Measurements from ENCODE around the gene KRT10. TPM values are rescaled to one million over a fixed set of nuclear protein-coding genes. Genes with fewer than 3 reads are reported as not detected.
A peak's percentile ranks its signal among the peaks of the same experiment; 100 is the strongest.

Gene KRT10
- 10 to 100 TPM; 18.7 to 51.3 (median 36.8) TPM for polyA plus RNA-seq
- long read RNA-seq, donor 1, result 0 reads
- long read RNA-seq, donor 2, partial matches to known transcripts, result 14 of 16 reads
- long read RNA-seq, donor 2, other reads (novel, unspliced or antisense), result 0 of 16 reads
- long read RNA-seq, donor 3, partial matches to known transcripts, result 40 of 43 reads
- long read RNA-seq, donor 3, other reads (novel, unspliced or antisense), result 0 of 43 reads
- long read RNA-seq, donor 4, result 0 reads
- long read RNA-seq, donor 5, partial matches to known transcripts, result 25 of 27 reads
- long read RNA-seq, donor 5, other reads (novel, unspliced or antisense), result 0 of 27 reads
- long read RNA-seq, donor 6, transcript KRT10-202 (2 exons, 583 nt), result major isoform, 6 of 57 reads
- long read RNA-seq, donor 6, partial matches to known transcripts, result 51 of 57 reads
- long read RNA-seq, donor 6, other reads (novel, unspliced or antisense), result 0 of 57 reads
- long read RNA-seq, donor 7, transcript KRT10-202 (2 exons, 583 nt), result major isoform, 9 of 148 reads
- long read RNA-seq, donor 7, partial matches to known transcripts, result 139 of 148 reads
- long read RNA-seq, donor 7, other reads (novel, unspliced or antisense), result 0 of 148 reads
- long read RNA-seq, donor 8, transcript KRT10-201 (8 exons, 2,124 nt), result major isoform, 39 of 79 reads
- long read RNA-seq, donor 8, partial matches to known transcripts, result 38 of 79 reads
- long read RNA-seq, donor 8, other reads (novel, unspliced or antisense), result 0 of 79 reads
- long read RNA-seq, donor 9, partial matches to known transcripts, result 11 of 13 reads
- long read RNA-seq, donor 9, other reads (novel, unspliced or antisense), result 0 of 13 reads
- long read RNA-seq, donor 10, transcript KRT10-202 (2 exons, 583 nt), result major isoform, 7 of 67 reads
- long read RNA-seq, donor 10, partial matches to known transcripts, result 60 of 67 reads
- long read RNA-seq, donor 10, other reads (novel, unspliced or antisense), result 0 of 67 reads

DNA sequence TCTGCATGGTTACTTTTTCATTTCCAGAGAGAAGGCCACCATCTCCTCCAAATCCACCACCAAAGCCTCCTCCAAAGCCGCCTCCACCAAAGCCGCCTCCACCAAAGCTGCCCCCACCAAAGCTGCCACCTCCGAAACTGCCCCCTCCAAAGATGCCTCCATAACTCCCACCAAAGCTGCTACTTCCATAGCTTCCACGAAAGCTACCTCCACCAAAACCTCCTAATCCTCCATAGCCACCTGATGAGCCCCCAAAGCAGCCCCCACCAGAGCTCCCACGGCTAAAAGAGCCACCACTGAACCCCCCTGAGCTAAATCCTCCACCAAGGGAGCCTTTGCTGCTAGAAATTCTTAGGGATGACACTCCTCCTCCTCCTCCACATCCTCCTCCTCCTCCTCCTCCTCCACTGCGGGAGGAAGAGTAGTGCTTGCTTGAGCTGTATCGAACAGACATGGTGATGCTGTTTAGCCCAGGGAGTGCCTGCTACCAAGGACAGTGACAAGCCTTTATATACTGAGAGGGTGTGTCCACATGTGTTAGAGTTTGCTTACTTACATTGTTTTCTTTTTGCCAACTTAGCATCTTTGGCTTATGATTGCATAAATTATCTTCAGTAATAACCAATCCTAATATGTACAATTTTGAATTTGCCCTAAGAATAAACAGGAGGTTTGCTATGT, at the start of gene KRT10:
KRT10 (minus strand) TSS at position 483 of the 681 bp plus-strand sequence; CDS start at position 454, 29 bp downstream.
- Histone ChIP-seq H3K27ac (ENCODE audit: low read depth in 1 of 3, low read length in 2 of 3) (no peak within 1 kb of the TSS), H3K36me3 (ENCODE audit: control insufficient read depth in 3 of 3, insufficient read depth in 2 of 3, low read depth in 1 of 3, low read length in 3 of 3) (peaks cover 0 to 5% (median 2%) of the 10 kb centered on the region in 3 donors), H3K27me3 (ENCODE audit: control insufficient read depth in 3 of 3, insufficient read depth in 3 of 3, low read length in 3 of 3) (no peaks in the 10 kb centered on the region), H3K9me3 (ENCODE audit: control insufficient read depth in 2 of 2, insufficient read depth in 1 of 2, low read depth in 1 of 2, low read length in 1 of 2) (peaks cover 0 to 2% of the 10 kb centered on the region in 2 donors), H3K4me3 (ENCODE audit: low read depth in 1 of 3, low read length in 3 of 3) (no peak within 1 kb of the TSS), H3K4me1 (ENCODE audit: control insufficient read depth in 3 of 3, insufficient read depth in 2 of 3, low read depth in 1 of 3, low read length in 2 of 3) (peaks cover 0 to 7% (median 0%) of the 10 kb centered on the region in 3 donors)
- 79 to 91% (median 90%) methylated on average over 7 of the region's 7 CpGs for WGBS, 3 donors
- DNase-seq (peak in 1 of 2 donors; percentile 15), FAIRE-seq (no peak)

DNA sequence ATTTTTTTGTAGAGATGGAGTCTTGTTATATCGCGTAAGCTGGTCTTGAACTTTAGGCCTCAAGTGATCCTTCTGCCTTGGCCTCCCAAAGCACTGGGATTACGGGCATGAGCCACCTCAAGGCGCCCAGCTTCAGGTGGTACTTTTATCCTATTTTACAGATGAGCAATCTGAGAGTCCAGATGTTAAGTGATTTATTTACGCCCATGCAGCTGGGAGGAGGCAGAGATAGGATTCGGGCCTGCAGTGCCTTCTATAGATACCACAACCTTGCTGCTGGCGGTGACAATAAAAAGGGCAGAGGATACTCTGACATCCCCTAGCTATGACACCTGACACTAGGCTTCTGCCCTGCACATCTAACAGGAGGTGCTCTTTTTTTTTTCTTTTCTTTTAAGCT, 48.9 kb upstream of the KRT10 start:
- no peaks in the 10 kb centered on the region for H3K36me3 ChIP-seq (ENCODE audit: control insufficient read depth in 3 of 3, insufficient read depth in 2 of 3, low read depth in 1 of 3, low read length in 3 of 3)
- H3K27me3 ChIP-seq (ENCODE audit: control insufficient read depth in 3 of 3, insufficient read depth in 3 of 3, low read length in 3 of 3), result no peaks in the 10 kb centered on the region
- no peak overlapping the region for H3K4me3 ChIP-seq (ENCODE audit: low read depth in 1 of 3, low read length in 3 of 3)
- H3K27ac ChIP-seq (ENCODE audit: low read depth in 1 of 3, low read length in 2 of 3), result no peak overlapping the region
- H3K4me1 ChIP-seq (ENCODE audit: control insufficient read depth in 3 of 3, insufficient read depth in 2 of 3, low read depth in 1 of 3, low read length in 2 of 3), result no peaks in the 10 kb centered on the region
- FAIRE-seq, result no peak
- DNase-seq, result no peak
- WGBS, 3 donors, result 87 to 95% (median 93%) methylated on average over 7 of the region's 7 CpGs
- no peaks in the 10 kb centered on the region for H3K9me3 ChIP-seq (ENCODE audit: control insufficient read depth in 2 of 2, insufficient read depth in 1 of 2, low read depth in 1 of 2, low read length in 1 of 2)

DNA sequence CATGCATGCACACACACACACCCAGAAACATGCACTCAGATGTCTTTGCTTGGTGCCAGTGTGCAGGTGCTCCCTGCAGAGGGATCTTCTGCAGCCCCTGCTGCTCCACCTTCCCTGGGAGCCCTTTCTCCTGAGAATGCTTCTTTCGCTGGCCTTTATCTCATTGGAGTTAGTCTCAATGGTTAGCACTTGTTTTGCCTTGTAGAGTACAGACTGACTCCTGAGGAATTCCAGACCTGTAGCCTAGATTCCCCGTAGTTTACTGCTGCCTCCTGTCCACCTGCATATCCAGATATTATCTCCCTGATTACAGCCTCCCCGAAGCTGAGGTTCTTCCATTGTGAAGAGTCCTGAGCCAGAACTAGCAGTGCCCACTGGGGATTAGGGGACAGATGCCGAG, 47.7 kb upstream of the KRT10 start:
- Histone ChIP-seq H3K4me1 (ENCODE audit: control insufficient read depth in 3 of 3, insufficient read depth in 2 of 3, low read depth in 1 of 3, low read length in 2 of 3) (no peaks in the 10 kb centered on the region), H3K9me3 (ENCODE audit: control insufficient read depth in 2 of 2, insufficient read depth in 1 of 2, low read depth in 1 of 2, low read length in 1 of 2) (no peaks in the 10 kb centered on the region), H3K27me3 (ENCODE audit: control insufficient read depth in 3 of 3, insufficient read depth in 3 of 3, low read length in 3 of 3) (no peaks in the 10 kb centered on the region), H3K27ac (ENCODE audit: low read depth in 1 of 3, low read length in 2 of 3) (no peak overlapping the region), H3K36me3 (ENCODE audit: control insufficient read depth in 3 of 3, insufficient read depth in 2 of 3, low read depth in 1 of 3, low read length in 3 of 3) (no peaks in the 10 kb centered on the region), H3K4me3 (ENCODE audit: low read depth in 1 of 3, low read length in 3 of 3) (no peak overlapping the region)
- DNase-seq, result no peak
- 67 to 82% (median 73%) methylated on average over 4 of the region's 4 CpGs for WGBS, 3 donors
- FAIRE-seq, result no peak

DNA sequence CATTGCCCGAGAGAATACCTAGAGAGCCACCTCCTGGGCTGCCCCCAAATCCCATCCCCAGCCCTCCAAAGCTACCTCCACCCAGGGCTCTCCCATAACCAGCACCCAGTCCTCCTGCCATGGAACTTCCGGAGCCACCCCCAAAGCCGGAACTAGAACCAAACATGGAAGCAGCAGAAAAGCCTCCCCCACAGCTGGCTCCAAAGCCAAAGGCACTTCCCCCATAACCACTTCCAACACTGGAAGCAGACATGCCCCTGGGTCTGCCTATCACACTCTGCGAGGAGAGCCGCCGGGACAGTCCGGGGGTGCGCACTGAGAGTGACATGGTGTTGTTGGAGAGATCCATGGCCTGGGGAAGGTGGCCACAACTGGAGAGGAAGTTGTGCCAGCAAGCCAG, 44.4 kb upstream of the KRT10 start, which contains the start of gene KRT12:
KRT12 (minus strand) TSS at position 386 of the 400 bp plus-strand sequence; CDS start at position 349, 37 bp downstream.
- FAIRE-seq (no peak), DNase-seq (no peak)
- Histone ChIP-seq H3K4me1 (ENCODE audit: control insufficient read depth in 3 of 3, insufficient read depth in 2 of 3, low read depth in 1 of 3, low read length in 2 of 3) (no peaks in the 10 kb centered on the region), H3K27me3 (ENCODE audit: control insufficient read depth in 3 of 3, insufficient read depth in 3 of 3, low read length in 3 of 3) (peaks cover 0 to 4% (median 2%) of the 10 kb centered on the region in 3 donors), H3K36me3 (ENCODE audit: control insufficient read depth in 3 of 3, insufficient read depth in 2 of 3, low read depth in 1 of 3, low read length in 3 of 3) (peaks cover 0 to 3% (median 0%) of the 10 kb centered on the region in 3 donors), H3K27ac (ENCODE audit: low read depth in 1 of 3, low read length in 2 of 3) (no peak within 1 kb of the TSS), H3K4me3 (ENCODE audit: low read depth in 1 of 3, low read length in 3 of 3) (no peak within 1 kb of the TSS), H3K9me3 (ENCODE audit: control insufficient read depth in 2 of 2, insufficient read depth in 1 of 2, low read depth in 1 of 2, low read length in 1 of 2) (no peaks in the 10 kb centered on the region)
- WGBS, 3 donors, result 93 to 96% (median 93%) methylated on average over 8 of the region's 8 CpGs

DNA sequence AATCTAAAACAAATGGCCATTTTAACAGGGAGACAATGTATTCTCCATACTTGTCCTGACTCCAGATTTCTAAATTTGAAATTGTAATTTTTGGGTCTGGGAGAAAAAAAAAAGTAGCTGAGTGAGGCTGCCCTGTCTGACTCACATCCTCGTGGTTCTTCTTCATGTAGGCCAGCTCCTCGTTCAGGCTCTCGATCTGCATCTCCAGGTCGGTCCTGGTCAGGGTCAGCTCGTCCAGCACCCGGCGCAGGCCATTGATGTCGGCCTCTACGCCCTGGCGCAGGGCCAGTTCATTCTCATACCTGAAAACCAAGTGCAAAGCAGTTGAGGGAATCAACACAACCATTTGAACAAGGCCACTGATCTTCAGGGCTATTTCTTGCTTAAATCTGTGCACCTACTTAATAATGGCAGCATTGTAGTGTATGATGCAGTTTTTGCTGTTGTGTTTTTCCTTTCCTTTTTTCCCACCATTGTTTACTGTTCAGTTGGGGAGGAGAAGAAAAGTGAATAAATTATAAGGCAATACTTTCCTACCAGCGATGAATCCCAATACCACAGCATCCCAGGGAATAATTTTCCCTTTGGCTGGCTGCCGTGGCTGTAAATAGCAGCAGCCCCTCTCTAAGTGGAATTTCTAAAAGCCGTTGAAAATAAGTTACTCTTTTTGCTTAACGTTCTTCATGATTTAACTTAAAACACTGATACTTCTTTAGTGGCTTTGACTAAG, 42.4 kb upstream of the KRT10 start:
- FAIRE-seq (no peak), DNase-seq (no peak)
- Histone ChIP-seq H3K27me3 (ENCODE audit: control insufficient read depth in 3 of 3, insufficient read depth in 3 of 3, low read length in 3 of 3) (peaks cover 0 to 4% (median 2%) of the 10 kb centered on the region in 3 donors), H3K4me3 (ENCODE audit: low read depth in 1 of 3, low read length in 3 of 3) (no peak overlapping the region), H3K4me1 (ENCODE audit: control insufficient read depth in 3 of 3, insufficient read depth in 2 of 3, low read depth in 1 of 3, low read length in 2 of 3) (peaks cover 0 to 6% (median 2%) of the 10 kb centered on the region in 3 donors), H3K9me3 (ENCODE audit: control insufficient read depth in 2 of 2, insufficient read depth in 1 of 2, low read depth in 1 of 2, low read length in 1 of 2) (no peaks in the 10 kb centered on the region), H3K27ac (ENCODE audit: low read depth in 1 of 3, low read length in 2 of 3) (no peak overlapping the region), H3K36me3 (ENCODE audit: control insufficient read depth in 3 of 3, insufficient read depth in 2 of 3, low read depth in 1 of 3, low read length in 3 of 3) (peaks cover 0 to 3% (median 0%) of the 10 kb centered on the region in 3 donors)
- WGBS, 3 donors, result 90 to 92% (median 90%) methylated on average over 14 of the region's 14 CpGs

DNA sequence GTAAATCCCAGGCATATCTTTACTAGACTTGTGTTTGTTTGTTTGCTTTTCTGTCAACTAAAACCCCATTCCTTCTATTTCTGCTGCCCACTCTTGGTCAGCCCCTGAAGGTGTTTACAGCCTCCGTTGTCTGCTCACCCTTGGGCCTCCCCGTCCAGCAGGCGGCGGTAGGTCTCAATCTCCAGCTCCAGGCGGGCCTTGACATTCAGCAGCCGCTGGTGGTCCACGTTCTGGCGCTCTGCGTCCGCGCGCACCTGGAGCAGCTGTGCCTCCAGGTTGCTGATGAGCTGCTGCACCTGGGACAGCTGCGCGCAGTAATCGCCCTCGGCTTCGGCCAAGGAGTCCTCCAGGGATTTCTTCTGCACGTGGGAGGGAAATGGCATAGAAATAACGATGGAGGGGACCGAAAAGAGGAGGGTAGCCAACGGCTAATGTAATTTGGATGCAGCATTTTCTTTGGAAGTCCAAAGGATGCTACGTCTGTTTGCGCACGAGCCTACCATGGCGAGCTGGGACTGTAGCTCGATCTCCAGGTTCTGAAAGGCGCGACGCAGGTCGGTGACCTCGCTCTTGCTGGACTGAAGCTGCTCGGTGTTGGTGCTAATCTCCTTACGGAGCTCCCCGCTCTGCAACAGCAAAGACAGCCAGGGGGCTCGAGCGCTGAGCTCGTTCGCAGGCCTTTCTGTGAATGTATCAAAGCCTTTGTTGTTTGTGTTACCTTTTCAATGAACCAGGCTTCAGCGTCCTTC, 40.7 kb upstream of the KRT10 start:
- Histone ChIP-seq H3K27ac (ENCODE audit: low read depth in 1 of 3, low read length in 2 of 3) (no peak overlapping the region), H3K36me3 (ENCODE audit: control insufficient read depth in 3 of 3, insufficient read depth in 2 of 3, low read depth in 1 of 3, low read length in 3 of 3) (peaks cover 0 to 3% (median 0%) of the 10 kb centered on the region in 3 donors), H3K4me1 (ENCODE audit: control insufficient read depth in 3 of 3, insufficient read depth in 2 of 3, low read depth in 1 of 3, low read length in 2 of 3) (peaks cover 0 to 18% (median 4%) of the 10 kb centered on the region in 3 donors), H3K9me3 (ENCODE audit: control insufficient read depth in 2 of 2, insufficient read depth in 1 of 2, low read depth in 1 of 2, low read length in 1 of 2) (no peaks in the 10 kb centered on the region), H3K27me3 (ENCODE audit: control insufficient read depth in 3 of 3, insufficient read depth in 3 of 3, low read length in 3 of 3) (peaks cover 0 to 4% (median 2%) of the 10 kb centered on the region in 3 donors), H3K4me3 (ENCODE audit: low read depth in 1 of 3, low read length in 3 of 3) (no peak overlapping the region)
- 60 to 72% (median 67%) methylated on average over 39 of the region's 39 CpGs for WGBS, 3 donors
- DNase-seq, result peak in 1 of 2 donors; percentile 54
- no peak for FAIRE-seq

DNA sequence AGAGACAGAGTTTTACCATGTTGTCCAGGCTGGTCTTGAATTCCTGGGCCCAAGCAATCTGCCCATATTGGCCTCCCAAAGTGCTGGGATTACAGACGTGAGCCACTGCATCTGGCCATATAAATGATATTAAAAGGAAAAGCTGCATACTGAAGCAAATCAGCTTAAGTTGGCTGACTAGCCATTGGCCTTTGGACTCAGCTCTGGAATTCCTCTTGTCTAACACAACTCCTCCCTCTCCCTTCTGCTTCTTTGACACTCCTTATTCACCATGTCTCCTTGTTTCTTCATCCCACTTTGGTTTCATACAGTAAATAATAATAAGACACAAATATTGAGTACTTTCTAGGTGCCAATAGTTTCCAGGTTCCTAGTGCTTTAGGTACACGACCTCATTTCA, 37.1 kb upstream of the KRT10 start:
- Histone ChIP-seq H3K9me3 (ENCODE audit: control insufficient read depth in 2 of 2, insufficient read depth in 1 of 2, low read depth in 1 of 2, low read length in 1 of 2) (no peaks in the 10 kb centered on the region), H3K4me1 (ENCODE audit: control insufficient read depth in 3 of 3, insufficient read depth in 2 of 3, low read depth in 1 of 3, low read length in 2 of 3) (peaks cover 0 to 23% (median 4%) of the 10 kb centered on the region in 3 donors), H3K27ac (ENCODE audit: low read depth in 1 of 3, low read length in 2 of 3) (peak overlapping the region in 2 of 3 donors; percentile 3 to 62), H3K27me3 (ENCODE audit: control insufficient read depth in 3 of 3, insufficient read depth in 3 of 3, low read length in 3 of 3) (peaks cover 0 to 4% (median 2%) of the 10 kb centered on the region in 3 donors), H3K4me3 (ENCODE audit: low read depth in 1 of 3, low read length in 3 of 3) (no peak overlapping the region), H3K36me3 (ENCODE audit: control insufficient read depth in 3 of 3, insufficient read depth in 2 of 3, low read depth in 1 of 3, low read length in 3 of 3) (peaks cover 0 to 3% (median 0%) of the 10 kb centered on the region in 3 donors)
- WGBS, 3 donors, result 16 to 52% (median 22%) methylated on average over 2 of the region's 2 CpGs
- DNase-seq (peak; percentile 78 to 87), FAIRE-seq (no peak)
